Subcutaneous adipose tissue (tissue), 4 donors: ENCODE measurements around the gene HOXA5. TPM values are rescaled to one million over a fixed set of nuclear protein-coding genes. Genes with fewer than 3 reads are reported as not detected.

Experiments used
- CTCF ChIP-seq: fragments of 450-650 bp; IDR thresholded peaks from one replicate; pipeline ENCODE4 v1.5.1; 2016; ENCODE audit warnings: low read depth, mild to moderate bottlenecking, control low read depth, antibody characterized with exemption, moderate library complexity
- small RNA-seq: library from RNA; depleted of rRNA; stranded (forward); fragments of <200 nt; gene quantifications from one replicate; pipeline ENCODE3, GENCODE V24; 2016
- total RNA-seq, 4 donors: library from RNA; depleted of rRNA; stranded (reverse); fragments of >200 nt; gene quantifications; one replicate each; pipeline ENCODE4 v1.1.0, GENCODE V29; 2016

The HOXA5 gene
- total RNA-seq, 4 donors from 2014 or later, result 2.9 to 6.4 (median 4.7) TPM

- no peak for TF ChIP-seq CTCF
These were observed 49.0 kb downstream of the HOXA5 start for GRCh38 chr7:27094304-27095049.

GRCh38 chr7:27093184-27093895, 50.1 kb downstream of the HOXA5 start:
- TF ChIP-seq CTCF, result no peak

DNA sequence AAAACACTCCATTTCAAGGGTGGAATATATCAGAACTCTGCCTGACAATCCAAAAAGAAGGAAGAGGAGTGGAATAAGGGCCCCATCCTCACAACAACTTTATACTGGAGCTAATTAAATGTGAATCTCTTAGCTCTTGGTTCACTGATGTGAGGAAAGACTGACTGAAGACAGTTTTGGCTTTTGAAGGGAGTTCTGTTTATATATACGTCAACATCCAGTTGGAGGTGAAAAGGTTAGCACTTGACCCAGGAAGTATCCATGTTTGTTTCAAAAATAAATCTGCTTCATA, 50.7 kb downstream of the HOXA5 start:
- TF ChIP-seq CTCF, result no peak

DNA sequence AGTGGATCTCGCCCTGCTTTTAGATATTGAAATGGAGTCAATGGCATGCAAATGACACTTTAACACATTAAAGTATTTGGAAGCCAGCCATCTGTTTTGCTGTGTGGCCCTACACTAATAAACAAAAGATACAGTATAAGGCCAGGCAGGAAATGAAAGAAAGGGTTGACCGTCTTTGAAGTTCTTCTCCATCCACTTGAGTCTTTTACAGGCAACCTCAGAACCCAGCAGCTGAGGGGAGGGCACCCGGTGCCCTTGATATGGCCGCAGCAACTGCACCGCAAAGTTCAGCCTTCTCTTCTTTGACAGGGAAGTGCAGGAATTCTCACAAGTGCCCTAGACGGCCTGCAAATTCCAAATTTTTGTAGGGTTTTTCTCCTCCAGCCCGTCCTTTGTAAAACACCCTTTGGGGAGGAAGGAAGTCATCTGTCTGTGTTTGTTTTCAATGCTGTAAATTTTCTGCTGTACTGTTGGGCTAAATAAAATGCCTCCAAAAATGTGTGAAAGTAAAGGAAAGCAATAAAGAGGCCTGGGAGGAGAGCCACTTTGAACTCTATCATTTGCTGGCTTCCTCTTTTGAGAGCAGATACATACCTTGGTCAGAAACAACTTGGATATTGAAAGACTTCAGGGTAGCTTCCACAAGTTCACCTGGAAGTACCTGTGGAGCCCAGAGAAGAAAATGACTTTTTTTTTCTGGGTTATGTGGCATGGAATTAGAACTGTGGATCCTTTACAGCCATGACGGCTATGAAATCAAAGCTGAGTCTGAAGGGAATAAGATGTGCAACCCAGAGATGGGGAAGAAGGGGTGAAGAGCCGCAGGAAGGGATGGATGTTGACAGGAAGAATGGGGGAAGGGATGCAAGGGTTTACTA, 51.3 kb downstream of the HOXA5 start:
- TF ChIP-seq CTCF, result no peak

- no peak for TF ChIP-seq CTCF
These were observed 52.4 kb downstream of the HOXA5 start for GRCh38 chr7:27091105-27091504.

Small RNA genes within 50 kb of the gene (small RNA-seq; reads per million reads assigned to genes)
- gene AC004080.5 (not detected), gene RF01977 (not detected), gene RF02140 (not detected), gene RF02141 (not detected)

Other genes starting within 250 kb of the HOXA5 start
- 1 to 10 TPM in 1 of 4 donors, under 1 TPM in 3; 0.33 to 1.5 (median 0.60) TPM for gene HOXA1, start 47.7 kb downstream of the HOXA5 start, total RNA-seq
- 1 to 10 TPM in 1 of 4 donors, under 1 TPM in 2, not detected in 1; 0.51 to 1.7 (median 0.88) TPM for gene HOXA2, start 41.0 kb downstream of the HOXA5 start, total RNA-seq
- 1 to 10 TPM in 3 of 4 donors, not detected in 1; 1.2 to 2.4 (median 1.5) TPM for gene HOXA4, start 12.9 kb downstream of the HOXA5 start, total RNA-seq
- 1 to 10 TPM; 1.3 to 5.3 (median 2.8) TPM for gene HOXA6, start 4.1 kb upstream of the HOXA5 start, total RNA-seq
- gene HOXA3, start 8.9 kb upstream of the HOXA5 start, total RNA-seq, result 1 to 10 TPM; 3.4 to 3.9 (median 3.6) TPM
- gene HOXA7, start 13.0 kb upstream of the HOXA5 start, total RNA-seq, result 1 to 10 TPM; 2.8 to 4.3 (median 3.6) TPM
- gene HOXA9, start 21.9 kb upstream of the HOXA5 start, total RNA-seq, result 10 to 100 TPM in 1 of 4 donors, 1 to 10 TPM in 3; 5.4 to 10.9 (median 9.0) TPM
- gene HOXA10, start 30.6 kb upstream of the HOXA5 start, total RNA-seq, result 10 to 100 TPM; 17.3 to 22.6 (median 20.9) TPM
- gene HOXA11, start 41.6 kb upstream of the HOXA5 start, total RNA-seq, result 1 to 10 TPM; 1.8 to 4.1 (median 1.9) TPM
- under 1 TPM in 3 of 4 donors, not detected in 1; 0.44 to 0.68 (median 0.65) TPM for gene HOXA13, start 56.4 kb upstream of the HOXA5 start, total RNA-seq
- not detected for gene EVX1, start 99.1 kb upstream of the HOXA5 start, total RNA-seq